HG03354 (cell line): ENCODE measurements around the gene NOC2L.
A peak's percentile ranks its signal among the peaks of the same experiment; 100 is the strongest.
"Not testable (repeated sequence)": the region's sequence is repeated elsewhere in the genome, so short reads cannot be mapped to it uniquely, and the experiment has no call there.

Source experiments
- ATAC-seq: cut with Tn5 transposase; IDR thresholded peaks from one replicate; pipeline ENCODE4 v1.9.1; 2021; ENCODE audit warnings: mild to moderate bottlenecking; ENCODE audit not compliant: unreplicated experiment, poor library complexity, severe bottlenecking

NOC2L gene

DNA sequence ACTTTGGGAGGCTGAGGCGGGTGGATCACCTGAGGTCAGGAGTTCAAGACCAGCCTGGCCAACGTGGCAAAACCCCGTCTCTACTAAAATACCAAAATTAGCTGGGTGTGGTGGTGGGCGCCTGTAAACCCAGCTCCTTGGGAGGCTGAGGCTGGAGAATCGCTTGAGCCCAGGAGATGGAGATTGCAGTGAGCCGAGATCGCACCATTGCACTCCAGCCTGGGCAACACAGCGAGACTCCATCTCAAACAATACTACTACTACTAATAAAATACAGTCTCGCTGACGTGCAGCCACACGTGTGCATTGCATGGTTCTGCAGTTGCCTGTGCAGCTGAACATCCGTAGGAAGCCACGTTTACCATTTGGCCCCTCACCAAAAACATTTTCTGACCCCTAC lies 12.2 kb downstream of the NOC2L start:
- ATAC-seq: not testable (repeated sequence)

DNA sequence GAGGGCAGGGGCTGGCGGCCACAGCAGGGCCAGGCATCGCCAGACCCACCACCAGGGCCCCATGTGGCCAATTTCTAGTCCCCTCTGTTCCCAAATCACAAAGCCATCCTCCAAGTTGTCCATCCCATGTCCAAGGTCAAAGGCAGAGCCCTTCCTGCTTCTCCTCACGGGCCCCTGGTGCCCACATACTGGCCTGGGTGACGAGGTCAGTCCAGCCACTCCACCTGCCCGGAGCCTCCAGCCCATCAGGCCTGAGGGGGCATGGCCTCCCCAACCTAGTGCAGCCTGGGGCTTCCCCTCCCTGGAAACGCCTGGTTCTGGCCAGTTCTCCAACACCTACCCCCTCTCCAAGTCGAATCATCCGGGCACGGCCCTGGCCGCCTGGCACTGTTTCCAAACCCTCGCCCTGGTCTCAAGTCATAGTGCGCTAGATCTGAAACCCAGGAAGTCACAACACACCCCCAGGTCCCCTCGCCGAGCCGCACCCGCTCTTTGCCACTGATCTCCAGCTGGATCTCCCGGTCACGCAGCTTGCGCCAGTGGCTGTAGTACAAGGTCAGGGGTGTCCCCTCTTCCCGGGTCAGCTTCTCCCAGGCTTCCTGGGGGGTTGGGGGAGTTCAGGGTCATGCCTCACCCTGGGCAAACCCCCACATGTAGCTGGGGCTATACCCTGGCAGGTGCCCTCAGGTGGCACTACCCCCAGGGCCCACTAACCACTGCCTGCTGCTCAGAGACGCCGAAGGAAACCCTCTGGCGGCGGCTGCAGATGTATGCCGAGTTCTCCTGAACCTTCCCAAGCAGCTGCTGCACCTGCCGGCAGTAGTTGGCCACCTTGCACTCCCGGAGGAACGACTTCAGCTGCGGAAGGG lies 13.1 kb downstream of the NOC2L start:
- no peak for ATAC-seq

DNA sequence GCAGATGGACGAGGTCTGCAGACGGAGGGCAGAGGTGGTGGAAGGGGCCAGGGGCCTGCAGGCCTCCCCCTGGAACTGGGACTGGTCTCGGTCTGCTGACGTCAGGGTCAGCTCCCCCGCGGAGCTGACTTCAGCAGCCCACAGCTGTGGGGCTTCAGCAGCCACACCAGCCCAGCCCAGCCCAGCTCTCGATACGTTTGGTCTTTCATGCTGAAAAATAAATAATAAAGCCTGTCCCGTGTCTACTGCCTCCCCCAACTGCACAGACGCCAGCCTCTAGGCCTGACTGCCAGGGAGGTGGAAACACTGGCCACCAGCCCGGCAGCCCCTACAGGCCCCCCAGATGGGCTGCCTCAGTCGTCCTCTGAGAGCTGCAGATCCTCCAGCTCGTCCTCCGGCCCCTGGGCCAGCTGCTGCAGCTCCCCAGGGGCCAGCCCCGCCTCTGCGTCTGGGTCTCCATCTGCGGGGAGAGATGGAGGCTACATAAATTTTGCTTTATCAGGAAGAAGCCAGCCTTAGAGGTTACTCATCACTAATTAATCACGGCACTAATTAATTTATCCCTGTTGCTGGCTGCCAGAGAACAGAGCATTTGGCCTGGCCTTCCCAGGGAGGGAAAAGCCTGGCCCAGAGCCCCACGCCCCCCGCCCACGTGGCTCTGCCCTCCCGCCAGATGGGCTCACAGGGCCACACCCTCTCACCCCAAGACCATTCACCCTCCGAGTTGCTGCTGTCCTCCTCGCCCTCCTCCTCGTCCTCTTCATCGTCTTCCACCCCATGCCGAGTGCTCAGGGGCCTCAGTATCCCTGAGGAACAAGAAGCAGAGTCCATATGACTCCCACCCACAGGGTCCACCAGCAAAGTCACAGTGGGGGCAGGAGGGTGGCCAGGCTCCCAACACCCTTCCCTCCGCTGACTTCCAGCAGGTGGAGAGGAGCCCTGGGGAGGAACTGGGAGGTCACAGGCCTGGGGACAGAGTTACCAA lies 14.4 kb downstream of the NOC2L start:
- no peak for ATAC-seq

DNA sequence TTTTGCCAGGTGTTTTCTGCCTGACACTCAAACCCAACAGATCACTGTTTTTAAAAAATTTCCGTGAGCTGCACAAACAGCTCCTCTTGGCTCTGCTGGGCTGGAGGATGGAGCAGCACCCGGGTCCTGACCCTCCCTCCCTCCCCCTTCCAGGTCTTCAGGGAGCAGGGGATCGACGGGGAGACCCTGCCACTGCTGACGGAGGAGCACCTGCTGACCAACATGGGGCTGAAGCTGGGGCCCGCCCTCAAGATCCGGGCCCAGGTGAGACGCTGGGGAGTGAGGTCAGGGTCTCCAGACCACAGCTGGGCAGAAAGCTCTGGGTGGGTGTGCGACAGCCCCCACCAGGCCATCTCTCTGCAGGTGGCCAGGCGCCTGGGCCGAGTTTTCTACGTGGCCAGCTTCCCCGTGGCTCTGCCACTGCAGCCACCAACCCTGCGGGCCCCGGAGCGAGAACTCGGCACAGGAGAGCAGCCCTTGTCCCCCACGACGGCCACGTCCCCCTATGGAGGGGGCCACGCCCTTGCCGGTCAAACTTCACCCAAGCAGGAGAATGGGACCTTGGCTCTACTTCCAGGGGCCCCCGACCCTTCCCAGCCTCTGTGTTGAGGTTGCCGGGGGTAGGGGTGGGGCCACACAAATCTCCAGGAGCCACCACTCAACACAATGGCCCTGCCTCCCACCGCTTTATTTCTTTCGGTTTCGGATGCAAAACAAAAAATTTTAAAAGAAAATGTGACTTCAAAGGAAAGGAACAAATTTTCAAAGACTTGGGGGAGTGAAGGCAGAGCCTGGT lies 15.3 kb downstream of the NOC2L start:
- ATAC-seq: no peak

DNA sequence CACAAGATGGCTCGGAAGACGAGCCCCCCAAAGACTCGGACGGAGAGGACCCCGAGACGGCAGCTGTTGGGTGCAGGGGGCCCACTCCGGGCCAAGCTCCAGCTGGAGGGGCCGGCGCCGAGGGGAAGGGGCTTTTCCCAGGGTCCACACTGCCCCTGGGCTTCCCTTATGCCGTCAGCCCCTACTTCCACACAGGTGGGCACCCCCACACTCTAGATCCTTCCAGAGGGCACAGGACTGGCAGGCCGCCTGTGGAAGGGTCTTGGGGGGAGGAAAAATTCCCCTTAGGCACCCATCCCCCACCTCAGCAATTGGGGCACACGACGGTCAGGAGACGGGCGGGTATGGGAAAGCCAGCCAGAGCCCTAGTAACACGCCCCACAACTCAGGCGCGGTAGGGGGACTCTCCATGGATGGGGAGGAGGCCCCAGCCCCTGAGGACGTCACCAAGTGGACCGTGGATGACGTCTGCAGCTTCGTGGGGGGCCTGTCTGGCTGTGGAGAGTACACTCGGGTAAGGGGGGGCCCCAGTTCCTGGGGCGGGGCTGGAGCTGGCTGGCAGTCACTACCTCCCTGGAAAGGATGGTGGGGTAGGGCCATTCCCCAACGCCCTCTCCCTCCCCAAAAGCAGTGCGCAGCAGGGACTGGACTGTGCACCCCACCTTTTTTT lies 16.1 kb downstream of the NOC2L start:
- ATAC-seq: no peak

DNA sequence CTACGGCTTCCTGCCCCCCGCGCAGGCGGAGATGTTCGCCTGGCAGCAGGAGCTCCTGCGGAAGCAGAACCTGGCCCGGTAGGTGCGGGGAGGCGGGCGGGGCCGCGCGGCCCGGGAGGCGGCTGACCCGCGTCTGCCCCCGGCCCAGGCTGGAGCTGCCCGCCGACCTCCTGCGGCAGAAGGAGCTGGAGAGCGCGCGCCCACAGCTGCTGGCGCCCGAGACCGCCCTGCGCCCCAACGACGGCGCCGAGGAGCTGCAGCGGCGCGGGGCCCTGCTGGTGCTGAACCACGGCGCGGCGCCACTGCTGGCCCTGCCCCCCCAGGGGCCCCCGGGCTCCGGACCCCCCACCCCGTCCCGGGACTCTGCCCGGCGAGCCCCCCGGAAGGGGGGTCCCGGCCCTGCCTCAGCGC lies 16.6 kb downstream of the NOC2L start:
- ATAC-seq: no peak

DNA sequence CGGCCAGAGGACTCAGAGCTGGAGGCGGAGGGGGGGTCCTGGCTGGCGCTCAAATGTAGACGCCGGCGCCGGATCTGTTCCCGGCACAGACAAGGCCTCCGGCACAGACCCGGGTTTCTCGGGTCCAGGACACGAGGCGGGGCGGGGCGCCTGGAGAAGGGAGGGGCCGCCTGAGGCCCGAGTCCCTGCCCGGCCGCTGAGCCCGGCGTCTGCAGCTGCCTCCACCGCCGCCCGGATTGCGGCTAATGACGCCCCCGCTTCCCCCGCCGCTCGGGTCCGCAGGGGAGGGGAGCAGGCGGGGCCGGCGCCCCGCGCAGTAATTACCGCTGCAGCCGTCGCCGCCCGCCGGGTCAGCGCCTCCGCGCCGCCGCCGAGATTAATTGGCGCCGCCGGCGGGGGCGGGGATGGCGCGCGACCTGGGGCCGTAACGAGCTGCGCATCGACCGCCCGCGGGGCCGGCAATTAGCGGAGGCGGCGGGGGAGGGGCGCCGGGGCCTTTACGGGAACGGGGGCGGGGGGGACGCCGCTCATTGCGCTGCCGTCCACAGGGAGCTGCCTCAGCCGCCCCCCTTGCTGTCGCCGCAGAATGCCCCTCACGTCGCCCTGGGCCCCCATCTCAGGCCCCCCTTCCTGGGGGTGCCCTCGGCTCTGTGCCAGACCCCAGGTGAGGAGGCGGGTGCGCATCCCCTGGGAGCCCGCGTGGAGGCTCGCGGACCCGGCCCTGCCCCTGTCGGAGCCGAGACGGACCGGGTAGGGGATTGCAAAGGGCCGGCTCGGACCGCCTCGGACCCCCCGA lies 17.3 kb downstream of the NOC2L start:
- ATAC-seq: no peak

DNA sequence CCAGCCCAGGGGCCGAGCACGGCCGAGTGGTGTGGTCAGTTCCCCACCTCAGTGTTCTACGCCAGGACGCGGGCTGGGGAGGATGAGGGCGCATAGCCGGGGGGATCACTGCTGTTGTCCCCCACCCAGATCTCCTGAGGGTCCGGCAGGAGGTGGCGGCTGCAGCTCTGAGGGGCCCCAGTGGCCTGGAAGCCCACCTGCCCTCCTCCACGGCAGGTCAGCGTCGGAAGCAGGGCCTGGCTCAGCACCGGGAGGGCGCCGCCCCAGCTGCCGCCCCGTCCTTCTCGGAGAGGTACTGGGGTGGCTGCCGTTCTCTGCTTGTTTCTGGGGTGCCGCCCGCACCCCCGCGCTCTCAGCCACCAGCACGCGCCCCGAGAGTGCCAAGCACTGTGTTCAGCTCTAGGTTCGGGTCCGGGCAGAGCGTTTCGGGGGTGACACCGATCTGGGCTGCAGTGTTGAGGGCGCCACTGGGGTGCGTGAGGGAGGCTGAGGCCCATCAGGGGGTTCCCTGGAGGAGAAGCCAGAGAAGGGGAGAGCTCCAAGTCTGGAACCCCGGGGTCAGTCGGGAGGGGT lies 18.0 kb downstream of the NOC2L start:
- ATAC-seq: no peak

DNA sequence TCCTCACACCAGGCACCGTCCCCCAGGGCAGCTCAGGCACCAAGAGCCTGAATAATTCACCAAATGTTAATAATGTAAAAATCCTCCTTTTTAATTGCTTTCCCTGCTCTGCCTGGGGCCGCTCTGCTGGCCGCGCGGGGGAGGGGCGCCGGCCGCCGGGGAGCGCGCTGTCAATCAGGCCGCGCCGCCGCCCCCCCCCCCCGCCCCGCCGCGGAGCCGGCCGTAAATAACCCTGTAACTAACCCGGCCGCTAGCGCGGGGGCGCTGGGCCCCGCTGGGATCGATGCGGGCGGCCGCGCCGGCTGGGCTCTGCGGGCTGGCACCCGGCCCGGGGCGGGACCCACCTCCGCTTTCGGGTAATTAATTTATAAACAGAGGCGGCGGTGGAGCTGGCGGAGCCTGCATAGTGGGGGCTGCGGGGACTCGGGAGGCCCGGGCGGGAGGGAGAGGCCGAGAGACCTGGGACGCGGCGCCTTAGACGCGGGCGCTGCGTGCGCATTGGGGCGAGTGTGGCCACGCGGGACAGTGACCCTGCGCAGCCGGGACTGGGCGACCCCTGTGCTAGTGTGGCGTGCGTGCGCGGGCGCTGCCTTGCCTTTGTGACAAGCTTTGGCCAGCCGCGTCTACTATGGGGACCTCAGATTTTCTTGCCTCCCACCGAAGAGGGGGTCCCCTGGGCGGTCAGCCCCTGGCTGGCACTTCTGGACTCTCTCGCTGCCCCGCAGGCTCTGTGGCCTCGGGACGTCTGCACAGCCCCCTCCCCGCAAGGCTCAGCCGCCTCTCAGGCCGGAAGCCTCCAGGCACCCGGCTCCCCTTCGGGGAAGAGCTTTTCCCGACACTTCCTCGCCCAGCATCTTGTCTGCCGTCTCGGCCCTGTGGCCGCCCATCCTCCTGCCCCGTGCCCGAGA lies 18.7 kb downstream of the NOC2L start:
- peak; percentile 30 for ATAC-seq

DNA sequence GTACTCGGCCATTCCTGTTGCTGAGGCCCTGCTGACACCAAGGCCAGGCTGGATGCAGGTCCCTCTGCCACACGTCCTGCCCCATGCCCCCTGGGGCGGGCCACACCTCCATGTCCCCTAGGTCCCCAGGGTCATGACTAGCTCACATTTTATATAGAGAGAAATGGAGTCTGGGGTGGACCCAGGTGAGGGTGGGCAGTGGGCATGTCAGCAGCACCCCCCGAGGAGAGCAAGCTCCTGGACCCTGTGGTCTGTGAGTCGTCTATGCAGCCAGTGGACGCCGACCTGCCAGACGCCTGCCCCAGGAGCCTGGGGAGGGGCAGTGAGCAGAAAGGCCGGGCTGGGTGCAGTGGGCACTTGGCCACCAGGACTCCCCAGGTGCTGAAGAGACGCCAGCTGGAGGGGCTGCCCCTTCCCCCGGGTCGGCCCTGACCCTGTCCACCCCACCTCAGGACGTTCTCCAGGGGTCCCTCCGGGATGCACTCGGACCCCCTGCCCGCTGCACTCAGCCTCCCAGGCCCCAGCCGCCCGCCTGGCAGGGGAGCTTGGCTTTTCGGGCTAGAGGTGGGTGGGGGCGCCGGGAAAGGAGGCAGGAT lies 19.4 kb downstream of the NOC2L start:
- ATAC-seq: no peak

DNA sequence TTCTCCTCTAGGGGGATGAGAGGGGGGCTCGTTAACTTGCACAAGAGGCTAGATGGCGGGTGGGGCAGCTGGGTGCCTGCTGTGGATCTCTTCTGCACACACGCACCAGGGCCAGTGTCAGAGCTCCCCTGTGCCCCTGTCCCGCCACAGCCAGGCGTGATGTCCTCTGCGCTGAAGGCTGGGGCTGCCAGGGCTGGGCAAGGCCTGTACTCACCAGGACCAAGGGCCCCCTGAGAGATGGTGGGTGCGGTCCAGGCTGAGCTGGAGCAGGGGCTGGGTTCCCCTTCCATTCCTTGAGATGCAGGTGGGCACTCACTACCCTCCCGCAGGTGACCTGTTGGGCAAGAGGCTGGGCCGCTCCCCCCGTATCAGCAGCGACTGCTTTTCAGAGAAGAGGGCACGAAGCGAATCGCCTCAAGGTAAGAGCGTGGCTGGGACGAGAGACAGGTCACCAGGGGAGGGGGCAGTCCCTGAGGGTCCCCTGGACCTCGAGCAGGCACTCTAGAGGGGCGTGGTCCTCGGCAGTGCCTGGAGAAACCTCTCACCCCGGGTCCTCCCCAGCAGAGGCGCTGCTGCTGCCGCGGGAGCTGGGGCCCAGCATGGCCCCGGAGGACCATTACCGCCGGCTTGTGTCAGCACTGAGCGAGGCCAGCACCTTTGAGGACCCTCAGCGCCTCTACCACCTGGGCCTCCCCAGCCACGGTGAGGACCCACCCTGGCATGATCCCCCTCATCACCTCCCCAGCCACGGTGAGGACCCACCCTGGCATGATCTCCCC lies 20.2 kb downstream of the NOC2L start:
- ATAC-seq: no peak

DNA sequence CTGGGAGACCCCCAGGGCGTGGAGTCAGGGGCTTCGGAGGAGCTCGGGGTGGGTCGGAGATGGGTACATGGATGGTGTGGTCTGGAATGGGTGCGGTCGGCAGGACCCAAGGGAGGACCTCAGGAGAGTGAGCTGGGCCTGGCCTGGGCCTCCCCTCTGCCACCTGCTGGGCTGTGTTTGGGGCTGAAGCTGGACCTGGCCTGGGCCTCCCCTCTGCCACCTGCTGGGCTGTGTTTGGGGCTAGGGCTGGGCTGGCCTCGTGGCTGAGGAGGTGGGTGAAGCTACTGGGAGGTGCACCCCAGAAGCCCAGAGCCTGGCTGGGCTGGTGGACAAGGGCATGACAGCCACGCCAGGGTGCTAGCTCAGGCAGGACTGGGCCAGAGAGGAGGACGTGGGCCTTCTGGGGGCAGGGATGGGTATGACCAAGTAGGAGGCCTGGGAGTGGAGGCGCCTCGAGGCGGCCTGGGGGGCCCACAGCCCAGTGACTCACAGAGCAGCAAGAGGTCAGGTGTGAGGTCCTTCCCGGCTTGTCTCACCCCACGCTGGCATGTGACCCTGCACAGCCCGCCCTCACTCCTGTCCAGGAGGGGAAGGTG lies 20.9 kb downstream of the NOC2L start:
- ATAC-seq: no peak

DNA sequence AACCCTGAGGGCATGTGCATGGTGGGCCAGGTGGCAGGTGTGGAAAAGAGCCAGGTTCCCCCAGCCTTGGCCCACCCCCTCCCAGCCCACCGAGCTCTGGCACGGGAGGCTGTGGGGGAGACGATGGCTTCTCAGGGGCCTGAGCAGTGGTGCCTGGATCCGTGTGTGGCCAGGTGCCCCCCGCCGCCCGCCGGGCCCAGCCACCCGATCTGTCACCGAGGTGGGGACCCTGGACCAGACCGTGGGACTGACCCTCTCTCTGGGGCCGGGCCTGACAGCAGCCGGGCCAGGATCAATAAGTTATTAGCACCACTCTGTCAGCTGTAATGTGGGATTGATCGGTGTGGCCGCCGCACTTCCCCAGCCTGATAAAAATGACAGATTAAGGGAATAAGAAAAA lies 21.5 kb downstream of the NOC2L start:
- no peak for ATAC-seq

DNA sequence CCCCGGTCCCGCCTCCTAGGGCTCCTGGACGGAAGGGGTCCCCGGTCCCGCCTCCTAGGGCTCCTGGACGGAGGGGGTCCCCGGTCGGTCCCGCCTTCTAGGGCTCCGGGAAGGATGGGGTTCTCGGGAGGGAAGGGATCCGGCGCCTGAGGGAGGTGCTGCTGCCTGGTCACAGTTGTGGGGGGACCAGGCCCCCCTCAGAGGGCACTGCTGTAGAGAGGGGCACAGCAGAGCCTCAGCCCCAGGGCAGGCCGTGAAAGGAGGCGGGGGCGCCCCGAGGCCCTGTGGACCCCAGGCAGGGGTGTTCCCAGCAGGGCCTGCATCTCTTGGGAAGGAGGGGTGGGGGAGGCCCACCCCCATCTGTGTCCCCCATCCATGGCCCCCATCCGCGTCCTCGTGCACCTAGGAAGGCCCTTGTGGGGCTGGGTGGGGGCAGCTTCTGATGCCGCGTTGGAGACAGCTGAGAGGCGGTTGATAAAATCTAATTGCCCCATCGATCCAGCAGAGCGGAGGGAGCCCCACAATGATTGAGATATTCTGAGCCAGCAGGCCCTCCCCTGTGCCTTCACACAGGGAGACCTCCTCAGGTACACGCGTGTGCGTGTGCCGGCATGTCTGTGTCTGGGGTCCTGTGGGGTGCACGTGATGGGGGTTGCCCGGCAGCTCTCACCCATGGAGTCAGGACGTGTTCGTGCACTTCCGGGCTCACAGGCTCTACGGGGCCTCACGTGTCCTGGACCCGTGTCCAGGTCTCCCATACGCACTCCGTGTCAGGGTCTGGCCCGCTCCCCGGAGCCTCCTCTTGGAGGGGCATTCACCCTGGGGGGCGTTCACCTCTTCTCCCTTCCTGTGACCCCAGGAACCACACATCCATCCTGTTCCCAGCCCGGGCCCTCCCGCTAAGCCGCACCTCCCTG lies 22.4 kb downstream of the NOC2L start:
- ATAC-seq: no peak

DNA sequence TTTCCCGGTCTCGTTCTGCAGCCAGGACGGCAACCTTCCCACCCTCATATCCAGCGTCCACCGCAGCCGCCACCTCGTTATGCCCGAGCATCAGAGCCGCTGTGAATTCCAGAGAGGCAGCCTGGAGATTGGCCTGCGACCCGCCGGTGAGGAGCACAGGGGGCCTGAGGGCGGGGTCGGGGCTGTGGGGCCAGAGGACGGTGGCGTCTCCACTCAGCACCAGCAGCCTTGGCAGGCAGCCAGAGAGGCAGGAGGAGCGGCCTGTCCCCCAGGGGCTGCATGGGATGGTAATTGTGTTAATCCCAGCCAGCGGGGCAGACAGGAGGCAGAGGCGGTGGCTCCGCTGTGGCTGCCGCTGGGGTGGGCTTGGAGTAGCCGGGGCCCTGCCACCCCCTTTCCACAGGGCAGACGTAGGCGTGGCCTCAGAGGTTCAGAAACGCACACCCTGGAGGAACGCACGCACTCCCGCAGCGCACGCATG lies 23.3 kb downstream of the NOC2L start:
- ATAC-seq: no peak
